ENCODE data around the gene PIWIL1.

Gene PIWIL1

DNA sequence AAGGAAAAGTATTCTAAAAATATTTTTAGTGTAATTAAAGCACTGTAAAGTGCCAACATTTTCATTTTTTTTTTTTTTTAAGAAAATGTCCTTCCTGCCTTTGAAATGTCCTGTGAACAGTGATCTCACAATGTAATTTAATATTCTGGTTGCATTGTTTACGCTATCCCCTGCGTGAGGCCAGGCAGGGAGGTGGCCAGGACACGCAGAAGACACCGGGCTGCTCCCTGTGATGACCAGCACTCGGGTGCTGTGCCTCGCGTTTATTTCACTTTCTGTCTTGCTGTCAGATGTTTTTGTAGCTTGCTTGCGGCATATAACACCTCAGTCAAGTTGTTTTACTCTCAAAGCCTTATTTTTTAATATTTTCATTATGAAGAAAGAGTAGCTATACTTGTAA, 18.5 kb downstream of the PIWIL1 start:
- no peak overlapping the region for H3K4me3 ChIP-seq (replicated peaks; ENCODE audit: low read depth, low read length)
- TF ChIP-seq, protein P1, sequence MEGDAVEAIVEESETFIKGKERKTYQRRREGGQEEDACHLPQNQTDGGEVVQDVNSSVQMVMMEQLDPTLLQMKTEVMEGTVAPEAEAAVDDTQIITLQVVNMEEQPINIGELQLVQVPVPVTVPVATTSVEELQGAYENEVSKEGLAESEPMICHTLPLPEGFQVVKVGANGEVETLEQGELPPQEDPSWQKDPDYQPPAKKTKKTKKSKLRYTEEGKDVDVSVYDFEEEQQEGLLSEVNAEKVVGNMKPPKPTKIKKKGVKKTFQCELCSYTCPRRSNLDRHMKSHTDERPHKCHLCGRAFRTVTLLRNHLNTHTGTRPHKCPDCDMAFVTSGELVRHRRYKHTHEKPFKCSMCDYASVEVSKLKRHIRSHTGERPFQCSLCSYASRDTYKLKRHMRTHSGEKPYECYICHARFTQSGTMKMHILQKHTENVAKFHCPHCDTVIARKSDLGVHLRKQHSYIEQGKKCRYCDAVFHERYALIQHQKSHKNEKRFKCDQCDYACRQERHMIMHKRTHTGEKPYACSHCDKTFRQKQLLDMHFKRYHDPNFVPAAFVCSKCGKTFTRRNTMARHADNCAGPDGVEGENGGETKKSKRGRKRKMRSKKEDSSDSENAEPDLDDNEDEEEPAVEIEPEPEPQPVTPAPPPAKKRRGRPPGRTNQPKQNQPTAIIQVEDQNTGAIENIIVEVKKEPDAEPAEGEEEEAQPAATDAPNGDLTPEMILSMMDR (IDR thresholded peaks at IDR 0.05; ENCODE audit: low read length, missing control alignments), result no peak
- no peak for DNase-seq (ENCODE audit: low read depth)

DNA sequence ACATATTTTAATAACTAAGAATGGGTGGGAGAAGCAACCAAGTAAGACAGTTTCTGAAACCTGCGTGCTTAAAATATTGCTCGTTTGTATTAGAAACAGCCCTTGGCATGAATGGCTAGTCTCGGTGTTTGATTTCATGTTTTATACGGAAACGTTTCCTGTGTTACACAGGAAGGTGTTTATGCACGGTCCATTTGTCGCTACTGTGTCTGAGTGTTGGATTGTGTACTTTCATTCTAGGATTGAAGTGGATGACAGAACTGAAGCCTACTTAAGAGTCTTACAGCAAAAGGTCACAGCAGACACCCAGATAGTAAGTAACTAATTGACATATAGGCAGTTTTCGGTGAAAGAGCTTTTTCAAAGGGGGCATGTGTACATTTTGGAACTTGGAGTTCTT, 19.6 kb downstream of the PIWIL1 start:
- TF ChIP-seq, protein P1 (IDR thresholded peaks at IDR 0.05; ENCODE audit: low read length, missing control alignments), result no peak
- H3K4me3 ChIP-seq (replicated peaks; ENCODE audit: low read depth, low read length), result no peak overlapping the region
- DNase-seq (ENCODE audit: low read depth), result no peak

DNA sequence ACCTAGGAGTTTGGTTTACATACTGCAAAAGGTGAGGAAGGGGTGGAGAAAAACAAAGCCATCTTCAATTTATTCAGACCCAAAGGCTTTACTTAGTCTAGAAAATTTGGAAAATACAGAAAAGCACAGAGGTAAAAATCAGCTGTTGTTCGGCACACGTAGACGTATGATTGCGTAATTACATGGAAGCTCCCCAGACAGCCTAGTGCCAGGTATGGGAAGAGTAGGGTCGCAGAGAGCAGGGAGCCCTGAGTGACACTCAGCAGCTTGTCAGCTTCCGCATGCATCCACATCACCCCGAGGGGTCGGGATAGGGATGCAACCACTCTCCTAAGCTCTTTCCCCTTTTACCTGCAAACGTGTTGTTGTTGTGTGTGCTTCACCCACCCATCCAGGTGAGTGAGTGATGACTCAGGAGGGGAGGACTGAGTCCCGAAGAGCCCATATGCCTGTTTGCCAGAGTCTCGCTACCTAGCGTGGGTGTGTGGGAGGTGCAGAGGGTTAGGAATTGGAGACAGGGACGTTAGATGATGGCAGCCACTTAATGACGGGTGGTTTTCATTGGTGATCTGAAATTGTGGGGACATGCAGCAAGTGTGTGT, 20.1 kb downstream of the PIWIL1 start:
- H3K4me3 ChIP-seq (replicated peaks; ENCODE audit: low read depth, low read length), result no peak overlapping the region
- TF ChIP-seq, protein P1 (IDR thresholded peaks at IDR 0.05; ENCODE audit: low read length, missing control alignments), result no peak
- DNase-seq (ENCODE audit: low read depth), result no peak

DNA sequence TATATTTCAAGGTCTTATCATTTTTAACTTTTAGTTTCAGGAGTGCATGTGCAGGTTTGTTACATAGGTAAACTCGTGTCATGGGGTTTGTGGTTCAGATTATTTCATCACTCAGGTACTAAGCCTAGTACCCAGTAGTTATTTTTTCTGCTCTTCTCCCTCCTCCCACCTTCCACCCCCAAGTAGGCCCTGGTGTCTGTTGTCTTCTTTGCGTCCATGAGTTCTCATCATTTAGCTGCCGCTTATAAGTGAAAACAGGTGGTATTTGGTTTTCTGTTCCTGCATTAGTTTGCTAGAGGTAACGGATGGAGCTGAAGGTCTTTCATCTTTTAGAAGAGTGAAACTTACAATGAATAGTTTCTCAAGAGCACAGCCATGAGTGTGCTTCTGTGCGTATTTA, 24.4 kb downstream of the PIWIL1 start:
- DNase-seq (ENCODE audit: low read depth), result no peak
- TF ChIP-seq, protein P1 (IDR thresholded peaks at IDR 0.05; ENCODE audit: low read length, missing control alignments), result no peak
- no peak overlapping the region for H3K4me3 ChIP-seq (replicated peaks; ENCODE audit: low read depth, low read length)

DNA sequence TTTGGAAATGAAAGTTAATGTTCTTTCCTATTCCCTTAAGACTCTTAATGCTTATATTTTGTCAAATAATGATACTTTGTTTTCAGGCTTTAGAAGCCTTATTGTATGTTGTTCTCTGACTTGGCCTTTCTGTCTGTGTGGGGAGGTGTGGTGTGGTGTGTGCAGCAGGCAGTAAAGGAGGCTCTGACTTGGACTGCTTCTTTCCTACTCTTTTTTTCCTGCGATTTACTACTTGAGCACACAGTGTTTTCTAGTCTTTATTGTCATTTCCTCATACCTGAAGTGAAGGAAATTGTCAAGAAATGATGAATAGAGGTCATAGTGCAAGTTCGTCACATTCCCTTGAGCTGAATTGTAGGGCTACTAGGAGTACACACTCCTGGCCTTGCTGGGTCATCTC, 26.9 kb downstream of the PIWIL1 start:
- TF ChIP-seq, protein P1 (IDR thresholded peaks at IDR 0.05; ENCODE audit: low read length, missing control alignments), result no peak
- no peak for DNase-seq (ENCODE audit: low read depth)
- H3K4me3 ChIP-seq (replicated peaks; ENCODE audit: low read depth, low read length), result no peak overlapping the region

DNA sequence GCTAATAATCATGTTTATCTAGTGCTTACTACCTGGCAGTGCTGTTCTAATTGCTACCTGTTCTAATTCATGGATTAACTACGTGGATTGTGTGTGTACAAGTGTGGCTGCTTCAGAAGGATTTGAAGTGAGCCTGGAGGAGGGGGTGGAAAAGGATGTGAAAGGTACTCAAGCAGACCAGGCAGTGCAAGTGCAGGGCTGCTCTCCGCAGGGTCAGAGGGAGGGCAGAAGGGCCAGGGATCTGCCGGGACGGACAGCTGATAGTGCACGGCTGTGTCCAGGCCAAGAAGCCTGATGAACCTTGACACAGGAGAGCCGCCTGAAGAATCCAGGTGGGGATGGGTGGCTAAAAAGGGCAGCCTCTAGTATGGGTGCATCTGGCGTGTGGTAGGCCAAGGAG, 28.5 kb downstream of the PIWIL1 start:
- no peak overlapping the region for H3K4me3 ChIP-seq (replicated peaks; ENCODE audit: low read depth, low read length)
- DNase-seq (ENCODE audit: low read depth), result no peak
- TF ChIP-seq, protein P1 (IDR thresholded peaks at IDR 0.05; ENCODE audit: low read length, missing control alignments), result no peak

DNA sequence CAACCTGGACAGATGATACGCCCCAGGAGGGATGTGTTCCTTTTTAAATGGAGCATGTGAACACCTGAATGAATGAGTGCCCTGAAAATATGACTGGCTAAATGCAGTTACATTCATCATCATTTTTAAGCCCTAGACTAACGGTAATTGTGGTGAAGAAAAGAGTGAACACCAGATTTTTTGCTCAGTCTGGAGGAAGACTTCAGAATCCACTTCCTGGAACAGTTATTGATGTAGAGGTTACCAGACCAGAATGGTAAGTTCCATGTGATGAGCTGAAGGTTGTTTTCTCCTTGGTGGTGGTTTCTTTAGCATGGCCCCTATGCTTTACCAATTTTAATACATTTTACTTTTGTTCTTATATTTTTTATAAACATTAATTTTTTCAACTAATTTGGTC, 29.3 kb downstream of the PIWIL1 start:
- TF ChIP-seq, protein P1 (IDR thresholded peaks at IDR 0.05; ENCODE audit: low read length, missing control alignments), result no peak
- no peak for DNase-seq (ENCODE audit: low read depth)
- no peak overlapping the region for H3K4me3 ChIP-seq (replicated peaks; ENCODE audit: low read depth, low read length)

All from fibroblast of pulmonary artery (primary cell).